D341Med (cell line): ENCODE results near the gene KIF4B.
"Not testable (repeated sequence)": the region's sequence is repeated elsewhere in the genome, so short reads cannot be mapped to it uniquely, and the experiment has no call there.

Experiments used
- DNase-seq: peaks from one replicate; pipeline ENCODE4 v3.0.0; 2012; ENCODE audit warnings: low spot score

Gene KIF4B

DNA sequence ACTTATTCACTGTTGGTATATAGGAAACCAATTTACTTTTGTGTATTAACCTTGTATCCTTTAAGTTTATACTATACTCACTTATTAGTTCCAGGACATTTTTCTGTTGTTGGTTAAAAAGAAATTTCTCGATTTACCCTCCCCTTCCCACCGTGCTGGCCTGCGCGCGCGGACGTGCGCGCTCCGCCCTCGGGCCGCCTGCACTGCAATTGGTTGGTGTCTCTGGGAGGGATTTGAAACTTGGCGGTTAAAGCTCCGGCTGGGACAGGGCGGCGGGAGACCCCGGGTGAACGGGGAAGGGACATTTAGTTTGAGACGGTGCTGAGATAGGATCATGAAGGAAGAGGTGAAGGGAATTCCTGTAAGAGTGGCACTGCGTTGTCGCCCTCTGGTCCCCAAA is at the start of gene KIF4B:
Gene KIF4B, plus strand, starts transcription at position 230 of the 400 bp plus-strand sequence. Its CDS starts 105 bp downstream, at position 335.
- DNase-seq = no peak

DNA sequence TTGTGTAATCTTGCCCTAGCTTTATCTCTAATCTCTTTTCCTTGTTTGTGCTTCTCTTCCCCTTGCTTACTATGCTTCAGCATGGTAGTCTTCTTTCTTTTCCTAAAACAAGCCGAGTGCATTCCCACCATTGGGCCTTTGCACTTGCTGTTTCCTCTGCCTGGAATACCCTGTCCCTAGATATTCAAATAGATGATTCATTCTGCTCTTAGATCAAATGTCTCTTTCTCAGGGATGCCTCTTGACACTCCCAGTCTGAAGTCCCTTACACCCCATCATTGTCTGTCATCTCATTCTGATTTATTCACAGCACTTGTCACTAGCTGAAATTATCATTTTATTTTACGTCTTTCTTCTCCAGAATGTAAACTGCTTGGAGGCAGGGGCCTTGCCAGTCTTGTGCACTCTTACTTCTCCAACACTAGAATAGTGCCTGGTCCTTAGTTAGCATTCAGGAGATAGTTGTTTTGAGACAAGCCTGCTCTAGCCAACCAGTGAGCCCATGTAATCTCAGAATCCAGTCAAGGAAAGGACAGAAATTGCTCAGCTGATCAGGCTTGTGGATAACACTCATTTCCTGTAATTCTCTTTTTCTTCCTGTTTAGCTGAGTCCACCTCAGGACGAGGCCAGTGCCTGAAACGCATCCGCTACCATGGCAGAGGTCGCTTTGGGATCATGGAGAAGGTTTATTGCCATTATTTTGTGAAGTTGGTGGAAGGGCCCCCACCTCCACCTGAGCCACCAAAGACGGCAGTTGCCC is 47.3 kb upstream of the KIF4B start:
- no peak for DNase-seq

DNA sequence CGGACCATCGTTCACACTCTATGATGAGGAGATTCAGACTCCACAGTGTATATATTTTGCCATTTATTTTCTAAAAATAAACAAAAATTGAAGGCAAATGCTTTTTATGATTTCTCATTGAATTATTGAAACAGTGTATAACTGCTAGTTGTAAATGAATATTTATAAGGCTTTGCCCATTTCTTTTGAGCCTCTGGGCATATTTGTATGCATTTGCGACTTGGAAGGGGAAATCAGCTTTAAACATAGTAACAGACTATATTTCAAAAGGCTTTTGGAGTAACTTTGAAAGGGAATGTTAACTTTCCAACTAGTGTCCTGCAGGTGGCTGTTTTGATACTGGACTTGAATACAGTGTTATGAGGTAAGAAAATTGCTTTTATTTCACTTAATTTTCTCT is 46.7 kb upstream of the KIF4B start:
- no peak for DNase-seq

DNA sequence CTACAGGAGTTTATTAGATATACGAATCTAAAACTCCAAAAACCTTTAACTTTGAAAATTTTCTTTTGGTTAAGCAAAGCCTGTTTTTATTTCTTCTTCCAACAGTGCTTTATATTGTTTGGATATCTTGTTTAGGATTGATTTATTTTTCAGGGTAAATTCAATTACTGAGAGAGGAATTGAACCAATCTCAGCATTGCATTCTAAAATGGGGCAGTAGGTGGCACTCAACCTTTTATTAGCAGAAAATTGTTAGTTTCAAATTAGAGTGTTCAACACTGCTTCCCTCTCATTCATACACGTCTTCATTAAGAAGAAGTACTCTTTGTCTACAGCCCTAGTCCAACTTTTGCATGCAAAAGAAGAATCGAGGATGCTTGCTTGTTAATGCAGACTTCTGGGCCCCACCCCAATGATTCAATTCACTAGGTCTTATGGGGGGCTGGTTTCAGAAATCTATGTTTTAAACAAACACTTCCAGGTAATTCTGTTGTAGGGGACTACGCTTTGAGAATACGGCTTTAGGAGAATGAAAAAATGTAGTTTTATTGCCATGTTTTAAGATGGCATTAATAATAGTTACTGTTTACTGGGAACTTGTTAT is 46.0 kb upstream of the KIF4B start:
- DNase-seq = peak; percentile 36

DNA sequence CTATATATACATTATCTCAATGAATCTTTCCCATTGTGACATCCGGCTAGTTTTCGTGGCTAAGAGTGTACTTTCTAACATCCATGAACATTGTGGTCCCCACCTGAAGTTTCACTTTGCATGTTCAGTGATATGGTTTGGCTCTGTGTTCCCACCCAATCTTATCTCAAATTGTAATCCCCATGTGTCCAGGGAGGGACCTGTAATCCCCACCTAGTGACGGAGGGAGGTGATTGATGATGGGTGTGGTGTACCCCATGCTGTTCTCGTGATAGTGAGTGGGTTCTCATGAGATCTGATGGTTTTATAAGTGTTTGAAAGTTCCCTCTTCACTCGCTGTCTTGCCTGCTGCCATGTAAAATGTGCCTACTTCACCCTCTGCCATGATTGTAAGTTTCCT is 44.6 kb upstream of the KIF4B start:
- no peak for DNase-seq

- no peak for DNase-seq
Measured at GRCh38 chr5:154970759-154971158, 42.8 kb upstream of the KIF4B start.

DNA sequence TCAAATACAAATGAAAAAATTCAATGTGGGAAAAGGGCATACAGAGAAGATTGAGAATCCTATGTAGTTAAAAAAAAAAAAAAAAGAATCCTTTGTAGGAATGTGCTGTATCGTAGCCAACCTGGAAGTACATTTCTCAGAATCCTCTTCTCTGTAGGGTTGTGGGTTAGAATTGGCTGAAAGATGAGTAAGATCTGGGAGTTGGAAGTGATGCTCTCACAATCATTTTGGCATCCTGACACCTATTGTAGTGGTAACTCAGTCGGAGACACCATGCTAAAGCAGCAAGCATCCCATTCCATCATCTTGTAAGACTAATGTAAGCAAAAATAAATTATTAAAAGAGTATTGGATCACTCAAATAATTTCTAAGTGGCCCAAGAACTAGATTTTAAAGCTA is 42.1 kb upstream of the KIF4B start:
- DNase-seq = no peak

- peak; percentile 58 for DNase-seq
Measured at GRCh38 chr5:154972476-154973080, 41.0 kb upstream of the KIF4B start.

DNA sequence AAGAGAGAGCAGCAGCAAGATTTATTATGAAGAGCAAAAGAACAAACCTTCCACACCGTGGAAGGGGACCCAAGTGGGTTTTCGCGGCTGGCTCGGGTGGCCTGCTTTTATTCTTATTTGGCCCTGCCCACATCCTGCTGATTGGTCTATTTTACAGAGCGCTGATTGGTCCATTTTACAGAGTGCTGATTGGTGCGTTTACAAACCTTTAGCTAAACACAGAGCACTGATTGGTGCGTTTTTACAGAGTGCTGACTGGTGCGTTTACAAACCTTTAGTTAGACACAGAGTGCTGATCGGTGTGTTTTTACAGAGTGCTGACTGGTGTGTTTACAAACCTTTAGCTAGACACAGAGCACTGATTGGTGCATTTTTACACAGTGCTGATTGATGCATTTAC is 37.5 kb upstream of the KIF4B start:
- not testable (repeated sequence) for DNase-seq

- DNase-seq = no peak
Measured at GRCh38 chr5:154977409-154977808, 36.1 kb upstream of the KIF4B start.

DNA sequence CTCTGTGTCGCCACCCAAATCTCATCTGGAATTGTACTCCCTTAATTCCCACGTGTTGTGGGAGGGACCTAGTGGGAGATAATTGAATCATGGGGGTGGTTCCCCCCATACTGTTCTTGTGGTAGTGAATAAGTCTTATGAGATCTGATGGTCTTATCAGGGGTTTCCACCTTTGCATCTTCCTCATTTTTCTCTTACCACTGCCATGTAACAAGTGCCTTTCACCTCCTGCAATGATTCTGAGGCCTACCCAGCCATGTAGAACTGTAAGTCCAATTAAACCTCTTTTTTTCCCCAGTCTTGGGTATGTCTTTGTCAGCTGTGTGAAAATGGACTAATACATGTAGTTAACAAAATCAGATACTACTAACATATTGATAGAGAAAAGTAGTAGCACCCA is 35.3 kb upstream of the KIF4B start:
- DNase-seq = not testable (repeated sequence)

GRCh38 chr5:154984946-154985516 is 28.5 kb upstream of the KIF4B start:
- no peak for DNase-seq

DNA sequence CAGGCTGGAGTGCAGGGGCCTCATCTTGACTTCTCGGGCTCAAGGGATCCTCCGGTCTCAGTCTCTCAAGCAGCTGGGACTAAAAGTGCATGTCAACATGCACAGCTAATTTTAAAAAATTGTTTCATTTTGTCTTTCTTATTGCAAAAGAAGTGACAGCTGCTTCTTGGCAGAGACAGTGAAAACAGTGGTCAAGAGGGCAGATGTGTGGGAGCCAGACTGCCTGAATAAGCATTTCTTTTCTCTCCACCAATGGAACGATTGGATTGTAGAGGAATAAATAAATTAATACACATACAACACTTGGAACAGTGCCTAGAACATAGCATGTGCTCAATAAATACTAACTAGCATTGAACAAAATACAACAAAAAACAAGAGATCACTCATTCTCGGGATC is 27.4 kb upstream of the KIF4B start:
- no peak for DNase-seq

DNA sequence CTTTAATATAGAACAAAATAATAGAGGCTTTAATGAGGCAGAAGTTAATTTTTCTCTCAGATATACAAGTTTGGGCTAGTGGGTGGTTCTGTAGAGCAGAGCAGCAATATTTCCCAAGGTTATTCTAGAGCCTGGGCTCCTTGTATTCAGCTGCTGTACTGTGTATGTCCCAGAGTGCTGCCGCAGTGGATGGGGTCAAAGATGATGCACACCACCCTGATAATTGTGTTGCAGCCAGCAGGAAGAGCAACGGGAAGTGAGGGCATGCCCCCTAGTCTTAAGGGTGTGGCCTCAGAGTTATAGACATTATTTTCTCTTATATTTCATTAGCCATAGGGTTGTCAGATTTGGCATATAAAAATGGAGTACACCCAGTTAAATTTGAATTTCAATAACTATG is 23.9 kb upstream of the KIF4B start:
- DNase-seq = no peak

DNA sequence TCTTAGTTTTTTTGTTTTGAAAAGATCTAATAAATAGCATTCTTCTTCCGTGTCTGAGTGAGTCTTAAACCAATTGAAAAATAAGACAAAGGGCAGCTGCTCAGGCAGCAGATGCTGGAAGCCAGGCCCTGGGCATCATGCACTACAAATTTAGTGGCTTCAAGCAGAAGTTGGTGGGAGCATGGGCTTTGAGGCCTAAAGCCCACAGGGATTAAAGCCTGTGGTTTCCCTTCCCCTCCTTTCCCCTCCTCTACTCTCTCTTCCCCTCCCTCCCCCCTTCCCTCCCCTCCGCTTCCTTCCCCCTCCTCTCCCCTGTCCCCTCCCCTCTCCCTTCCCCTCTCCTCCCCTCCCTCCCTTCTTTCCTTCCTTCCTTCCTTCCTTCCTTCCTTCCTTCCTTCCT is 20.1 kb upstream of the KIF4B start:
- DNase-seq = no peak

DNA sequence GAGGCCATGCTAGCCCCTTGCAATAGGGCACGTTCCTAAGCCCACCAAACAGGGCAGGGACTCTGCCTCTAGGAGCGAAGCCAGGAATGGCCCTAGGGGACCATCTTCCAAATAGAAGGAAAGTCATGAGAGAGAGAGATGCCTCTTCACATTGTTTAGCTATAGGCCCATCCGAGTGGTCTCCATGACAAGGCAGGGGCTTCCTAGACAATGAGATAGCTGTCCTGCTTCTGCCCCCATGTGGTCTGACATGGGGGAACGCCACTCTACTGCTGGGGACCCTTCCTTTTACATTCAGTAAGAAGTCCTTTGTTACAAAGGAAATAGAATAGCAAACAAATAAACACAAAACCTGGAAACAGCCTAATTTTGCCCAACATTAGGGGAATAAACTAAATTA is 17.9 kb upstream of the KIF4B start:
- DNase-seq = no peak

DNA sequence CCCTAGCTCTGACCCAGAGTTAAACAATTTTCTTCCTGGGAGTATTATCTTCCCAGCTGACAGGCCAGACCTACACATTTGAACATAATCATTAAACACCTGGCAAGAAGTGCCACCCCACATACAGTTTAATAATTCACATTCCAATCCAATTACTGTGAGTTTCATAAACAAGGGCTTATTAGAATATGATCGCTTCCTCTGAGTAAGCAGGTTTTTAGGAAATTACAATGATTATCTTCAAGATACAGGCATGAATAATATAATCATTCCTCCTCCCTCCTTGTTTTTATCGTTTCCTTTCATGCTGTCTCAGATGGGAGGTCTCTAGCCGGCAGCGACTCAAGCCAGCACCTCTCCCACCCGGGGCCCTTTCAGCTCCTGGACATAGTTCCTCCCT is 15.8 kb upstream of the KIF4B start:
- no peak for DNase-seq

DNA sequence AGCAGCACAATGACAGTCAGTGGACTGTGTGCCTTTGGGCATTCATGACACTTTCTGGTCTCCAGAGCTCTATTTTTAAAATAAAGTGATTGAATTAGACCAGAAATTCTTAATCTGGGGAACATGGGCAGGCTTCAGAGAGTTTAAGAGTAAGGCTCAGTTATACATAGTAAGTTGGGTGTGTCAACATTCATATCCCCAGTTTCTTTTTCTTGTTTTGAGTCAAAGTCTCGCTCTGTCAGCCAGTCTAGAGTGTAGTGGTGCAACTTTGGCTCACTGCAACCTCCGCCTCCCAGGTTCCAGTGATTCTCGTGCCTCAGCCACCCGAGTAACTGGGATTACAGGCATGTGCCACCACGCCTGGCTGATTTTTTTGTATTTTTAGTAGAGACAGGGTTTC is 13.7 kb upstream of the KIF4B start:
- no peak for DNase-seq

GRCh38 chr5:155001523-155001922 is 12.0 kb upstream of the KIF4B start:
- DNase-seq = no peak

DNA sequence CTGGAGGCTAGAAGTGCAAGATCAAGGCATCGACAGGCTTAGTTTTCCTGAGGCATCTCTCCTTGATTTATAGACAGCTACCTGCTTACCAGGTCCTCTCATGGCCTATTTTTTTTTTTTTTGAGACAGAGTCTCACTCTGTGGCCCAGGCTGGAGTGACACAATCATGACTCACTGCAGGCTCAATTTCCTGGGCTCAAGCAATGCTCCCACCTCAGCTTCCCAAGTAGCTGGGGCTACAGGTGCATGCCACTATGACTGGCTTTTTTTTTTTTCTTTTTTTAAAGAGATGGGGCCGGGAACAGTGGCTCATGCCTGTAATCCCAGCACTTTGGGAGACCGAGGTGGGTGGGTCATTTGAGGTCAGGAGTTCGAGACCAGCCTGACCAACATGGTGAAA is 10.8 kb upstream of the KIF4B start:
- not testable (repeated sequence) for DNase-seq

DNA sequence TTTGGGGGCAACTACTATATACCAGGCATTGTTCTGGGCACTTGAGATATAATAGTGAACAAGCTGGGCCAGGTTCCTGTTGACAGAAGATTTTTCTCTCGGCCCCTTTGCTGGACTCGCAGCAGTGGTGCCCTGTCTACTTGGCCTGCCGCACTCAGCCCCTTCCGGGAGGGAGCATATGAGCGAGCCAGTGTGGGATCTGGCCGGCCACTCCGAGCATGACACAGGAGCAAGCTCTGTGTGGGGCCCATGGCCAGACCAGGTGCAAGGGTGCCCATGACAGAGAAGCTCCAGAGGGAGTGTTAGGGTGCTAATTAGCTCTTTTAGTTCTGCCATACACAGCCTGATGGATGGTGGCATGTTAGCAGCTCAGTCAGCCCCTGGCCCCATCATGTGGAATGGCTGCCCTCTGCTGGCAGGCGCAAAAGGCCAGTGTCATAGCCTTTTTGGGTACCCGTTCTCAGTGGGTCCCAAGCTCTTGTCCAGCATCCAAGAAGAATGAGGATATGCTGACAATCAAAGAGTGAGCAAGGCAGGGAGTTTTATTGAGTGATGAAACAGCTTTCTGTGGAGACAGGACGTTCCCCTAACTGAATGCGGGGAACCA is 9.3 kb upstream of the KIF4B start:
- DNase-seq = no peak

DNA sequence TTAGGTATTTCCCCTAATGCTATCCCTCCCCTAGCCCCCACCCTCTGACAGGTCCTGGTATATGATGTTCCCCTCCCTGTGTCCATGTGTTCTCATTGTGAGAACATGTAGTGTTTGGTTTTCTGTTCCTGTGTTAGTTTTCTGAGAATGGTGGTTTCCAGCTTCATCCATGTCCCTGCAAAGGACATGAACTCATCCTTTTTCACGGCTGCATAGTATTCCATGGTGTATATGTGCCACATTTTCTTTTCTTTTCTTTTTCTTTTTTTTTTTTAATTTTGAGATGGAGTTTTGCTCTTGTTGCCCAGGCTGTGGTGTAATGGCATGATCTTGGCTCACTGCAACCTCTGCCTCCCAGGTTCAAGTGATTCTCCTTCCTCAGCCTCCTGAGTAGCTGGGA is 7.3 kb upstream of the KIF4B start:
- not testable (repeated sequence) for DNase-seq

GRCh38 chr5:155008669-155009068 is 4.9 kb upstream of the KIF4B start:
- DNase-seq = no peak
